ENCODE measurements around the gene IMP4.
A peak's percentile ranks its signal among the peaks of the same experiment; 100 is the strongest.
"Not testable (repeated sequence)": the region's sequence is repeated elsewhere in the genome, so short reads cannot be mapped to it uniquely, and the experiment has no call there.

IMP4 gene

GRCh38 chr2:130319536-130319935 lies 23.2 kb upstream of the IMP4 start:
- no peaks in the 10 kb centered on the region for H3K27me3 ChIP-seq (ENCODE audit: insufficient read depth, low read length)
- H3K9me3 ChIP-seq (ENCODE audit: low read length): no peaks in the 10 kb centered on the region
- H3K36me3 ChIP-seq (ENCODE audit: insufficient read depth, low read length): no peaks in the 10 kb centered on the region
- no peak overlapping the region for H2AFZ ChIP-seq (ENCODE audit: low read depth, low read length)
- H3K4me3 ChIP-seq (ENCODE audit: low read length): no peak overlapping the region
- no peaks in the 10 kb centered on the region for H3K4me1 ChIP-seq (ENCODE audit: insufficient read depth, low read length)

GRCh38 chr2:130327703-130328527 lies 14.8 kb upstream of the IMP4 start:
- Histone ChIP-seq H3K4me3 (ENCODE audit: low read length) (no peak overlapping the region), H3K27me3 (ENCODE audit: insufficient read depth, low read length) (peaks cover 11% of the 10 kb centered on the region)

GRCh38 chr2:130328710-130329109 lies 14.0 kb upstream of the IMP4 start:
- Histone ChIP-seq H3K4me3 (ENCODE audit: low read length) (no peak overlapping the region), H3K4me1 (ENCODE audit: insufficient read depth, low read length) (no peaks in the 10 kb centered on the region), H2AFZ (ENCODE audit: low read depth, low read length) (no peak overlapping the region), H3K36me3 (ENCODE audit: insufficient read depth, low read length) (no peaks in the 10 kb centered on the region), H3K27me3 (ENCODE audit: insufficient read depth, low read length) (peaks cover 11% of the 10 kb centered on the region), H3K9me3 (ENCODE audit: low read length) (no peaks in the 10 kb centered on the region)

More at GRCh38 chr2:130327703-130328527, 14.8 kb upstream of the IMP4 start:
- H2AFZ ChIP-seq (ENCODE audit: low read depth, low read length): no peak overlapping the region
- H3K4me1 ChIP-seq (ENCODE audit: insufficient read depth, low read length): no peaks in the 10 kb centered on the region
- H3K9me3 ChIP-seq (ENCODE audit: low read length): no peaks in the 10 kb centered on the region
- H3K36me3 ChIP-seq (ENCODE audit: insufficient read depth, low read length): no peaks in the 10 kb centered on the region

- peak overlapping the region; percentile 23 for H3K4me3 ChIP-seq (ENCODE audit: low read length)
- peaks cover 11% of the 10 kb centered on the region for H3K27me3 ChIP-seq (ENCODE audit: insufficient read depth, low read length)
- no peaks in the 10 kb centered on the region for H3K36me3 ChIP-seq (ENCODE audit: insufficient read depth, low read length)
- no peaks in the 10 kb centered on the region for H3K4me1 ChIP-seq (ENCODE audit: insufficient read depth, low read length)
- no peak overlapping the region for H2AFZ ChIP-seq (ENCODE audit: low read depth, low read length)
- peaks cover 3% of the 10 kb centered on the region for H3K9me3 ChIP-seq (ENCODE audit: low read length)
Observed at GRCh38 chr2:130332271-130333073, 10.2 kb upstream of the IMP4 start.

- H3K36me3 ChIP-seq (ENCODE audit: insufficient read depth, low read length); H3K4me1 ChIP-seq (ENCODE audit: insufficient read depth, low read length); H3K9me3 ChIP-seq (ENCODE audit: low read length); H2AFZ ChIP-seq (ENCODE audit: low read depth, low read length); H3K4me3 ChIP-seq (ENCODE audit: low read length): not testable (repeated sequence)
- H3K27me3 ChIP-seq (ENCODE audit: insufficient read depth, low read length): peaks cover 11% of the 10 kb centered on the region
Observed at GRCh38 chr2:130333253-130333652, 9.4 kb upstream of the IMP4 start.

GRCh38 chr2:130334026-130334425 lies 8.7 kb upstream of the IMP4 start:
- H3K4me3 ChIP-seq (ENCODE audit: low read length): no peak overlapping the region
- H3K36me3 ChIP-seq (ENCODE audit: insufficient read depth, low read length): peaks cover 6% of the 10 kb centered on the region
- H3K9me3 ChIP-seq (ENCODE audit: low read length): peaks cover 3% of the 10 kb centered on the region
- H3K27me3 ChIP-seq (ENCODE audit: insufficient read depth, low read length): peaks cover 6% of the 10 kb centered on the region
- no peak overlapping the region for H2AFZ ChIP-seq (ENCODE audit: low read depth, low read length)
- peaks cover 5% of the 10 kb centered on the region for H3K4me1 ChIP-seq (ENCODE audit: insufficient read depth, low read length)

- Histone ChIP-seq H3K4me3 (ENCODE audit: low read length) (no peak overlapping the region), H3K27me3 (ENCODE audit: insufficient read depth, low read length) (peaks cover 6% of the 10 kb centered on the region), H3K9me3 (ENCODE audit: low read length) (peaks cover 3% of the 10 kb centered on the region), H3K36me3 (ENCODE audit: insufficient read depth, low read length) (peaks cover 7% of the 10 kb centered on the region), H3K4me1 (ENCODE audit: insufficient read depth, low read length) (peaks cover 5% of the 10 kb centered on the region), H2AFZ (ENCODE audit: low read depth, low read length) (no peak overlapping the region)
Observed at GRCh38 chr2:130335226-130335625, 7.5 kb upstream of the IMP4 start.

GRCh38 chr2:130336150-130336876 lies 6.4 kb upstream of the IMP4 start:
- peaks cover 3% of the 10 kb centered on the region for H3K9me3 ChIP-seq (ENCODE audit: low read length)
- H2AFZ ChIP-seq (ENCODE audit: low read depth, low read length): no peak overlapping the region
- H3K36me3 ChIP-seq (ENCODE audit: insufficient read depth, low read length): peaks cover 11% of the 10 kb centered on the region
- H3K4me3 ChIP-seq (ENCODE audit: low read length): peak overlapping the region; percentile 56
- H3K4me1 ChIP-seq (ENCODE audit: insufficient read depth, low read length): peaks cover 8% of the 10 kb centered on the region
- peaks cover 3% of the 10 kb centered on the region for H3K27me3 ChIP-seq (ENCODE audit: insufficient read depth, low read length)

- Histone ChIP-seq H3K4me3 (ENCODE audit: low read length) (peak overlapping the region; percentile 56), H3K36me3 (ENCODE audit: insufficient read depth, low read length) (peaks cover 11% of the 10 kb centered on the region)
Observed at GRCh38 chr2:130336877-130337734, 5.6 kb upstream of the IMP4 start.

GRCh38 chr2:130337735-130338325 lies 4.9 kb upstream of the IMP4 start:
- H3K27me3 ChIP-seq (ENCODE audit: insufficient read depth, low read length): no peaks in the 10 kb centered on the region
- H3K4me1 ChIP-seq (ENCODE audit: insufficient read depth, low read length): peaks cover 11% of the 10 kb centered on the region
- H3K4me3 ChIP-seq (ENCODE audit: low read length): peak overlapping the region; percentile 56
- peaks cover 11% of the 10 kb centered on the region for H3K36me3 ChIP-seq (ENCODE audit: insufficient read depth, low read length)
- no peak overlapping the region for H2AFZ ChIP-seq (ENCODE audit: low read depth, low read length)
- peaks cover 3% of the 10 kb centered on the region for H3K9me3 ChIP-seq (ENCODE audit: low read length)

More at GRCh38 chr2:130336877-130337734, 5.6 kb upstream of the IMP4 start:
- Histone ChIP-seq H3K27me3 (ENCODE audit: insufficient read depth, low read length) (no peaks in the 10 kb centered on the region), H2AFZ (ENCODE audit: low read depth, low read length) (peak overlapping the region; percentile 30), H3K4me1 (ENCODE audit: insufficient read depth, low read length) (peaks cover 11% of the 10 kb centered on the region), H3K9me3 (ENCODE audit: low read length) (peaks cover 3% of the 10 kb centered on the region)

- H3K27me3 ChIP-seq (ENCODE audit: insufficient read depth, low read length): no peaks in the 10 kb centered on the region
- H3K4me3 ChIP-seq (ENCODE audit: low read length): no peak overlapping the region
- H2AFZ ChIP-seq (ENCODE audit: low read depth, low read length): no peak overlapping the region
- peaks cover 11% of the 10 kb centered on the region for H3K36me3 ChIP-seq (ENCODE audit: insufficient read depth, low read length)
- peaks cover 3% of the 10 kb centered on the region for H3K9me3 ChIP-seq (ENCODE audit: low read length)
- H3K4me1 ChIP-seq (ENCODE audit: insufficient read depth, low read length): peaks cover 13% of the 10 kb centered on the region
Observed at GRCh38 chr2:130338793-130339345, 3.8 kb upstream of the IMP4 start.
